Activated CD4-positive, alpha-beta T cell treated with anti-CD3 and anti-CD28 coated beads for 48 hours (primary cell): ENCODE data around the gene TIMM29.
"Not testable (repeated sequence)": the region's sequence is repeated elsewhere in the genome, so short reads cannot be mapped to it uniquely, and the experiment has no call there.

Experiments
- DNase-seq: peaks from one replicate; pipeline ENCODE4 v3.0.0-alpha.2; 2020

Gene TIMM29

GRCh38 chr19:10946958-10947657, 18.5 kb downstream of the TIMM29 start:
- DNase-seq: no peak

- no peak for DNase-seq
Observed at GRCh38 chr19:10952809-10953208, 24.2 kb downstream of the TIMM29 start.

- DNase-seq: not testable (repeated sequence)
Observed at GRCh38 chr19:10959277-10959968, 30.8 kb downstream of the TIMM29 start.

- peak; percentile 99 for DNase-seq
Observed at GRCh38 chr19:10960314-10961072, 31.9 kb downstream of the TIMM29 start, which contains the start of gene SMARCA4. Gene SMARCA4, plus strand, starts transcription at chr19:10961030. Its CDS starts 23,122 bp downstream, at chr19:10984152.

GRCh38 chr19:10961073-10961860, 32.7 kb downstream of the TIMM29 start:
- DNase-seq: no peak

- DNase-seq: no peak
Observed at GRCh38 chr19:10962863-10963262, 34.3 kb downstream of the TIMM29 start.

GRCh38 chr19:10963865-10964264, 35.3 kb downstream of the TIMM29 start:
- no peak for DNase-seq

GRCh38 chr19:10964903-10965302, 36.3 kb downstream of the TIMM29 start:
- no peak for DNase-seq

GRCh38 chr19:10965398-10965797, 36.8 kb downstream of the TIMM29 start:
- no peak for DNase-seq

- DNase-seq: no peak
Observed at GRCh38 chr19:10966809-10967208, 38.2 kb downstream of the TIMM29 start.

GRCh38 chr19:10968527-10969135, 40.0 kb downstream of the TIMM29 start:
- no peak for DNase-seq

- DNase-seq: no peak
Observed at GRCh38 chr19:10971107-10971726, 42.6 kb downstream of the TIMM29 start.

GRCh38 chr19:10975374-10976130, 46.9 kb downstream of the TIMM29 start:
- no peak for DNase-seq

GRCh38 chr19:10976131-10976892, 47.7 kb downstream of the TIMM29 start:
- DNase-seq: no peak

GRCh38 chr19:10977742-10978092, 49.1 kb downstream of the TIMM29 start:
- DNase-seq: no peak
